SK-N-SH (cell line): Measurements from ENCODE around the gene GNG11. TPM values are rescaled to one million over a fixed set of nuclear protein-coding genes. Genes with fewer than 3 reads are reported as not detected.

Experiments
- CTCF ChIA-PET: fragments of 300-600, 350-600 bp; formaldehyde crosslinking; extraction: SDS; loops from one replicate; lab custom pipeline; 2021; lab: Yijun Ruan, JAX
- POLR2A ChIA-PET: fragments of 350-600 bp; sonication (Branson Sonifier 250); formaldehyde crosslinking; extraction: SDS; loops from one replicate; lab custom pipeline; 2020; ENCODE audit warnings: antibody characterized with exemption, inconsistent platforms; lab: Yijun Ruan, JAX
- DNase-seq: peaks from one replicate; pipeline ENCODE4 v3.0.0; 2012
- H2AFZ ChIP-seq: fragments of 200-600 bp; sonication (generic); 2 replicates; pipeline ENCODE4 v1.8.1; 2016; ENCODE audit warnings: antibody characterized with exemption, mild to moderate bottlenecking, low read depth
- H3F3A ChIP-seq: fragments of 200-600 bp; sonication (generic); replicated peaks from 2 replicates; pipeline ENCODE3; 2016; ENCODE audit warnings: antibody characterized with exemption, mild to moderate bottlenecking; ENCODE audit not compliant: insufficient read depth
- H3K27ac ChIP-seq, 2 experiments: fragments of 200-500 bp in 1 of 2; fragments of 200-600 bp in 1 of 2; sonication (Bioruptor generic) in 1 of 2; sonication (generic), shearing (Covaris generic) in 1 of 2; 2 replicates each; pipeline versions ENCODE4 v1.5.1 to v1.6.1; 2014 to 2016; ENCODE audit warnings: low read depth in 2 of 2, inconsistent platforms in 1 of 2, low read length in 1 of 2, mild to moderate bottlenecking in 1 of 2, mixed read lengths in 1 of 2
- H3K27me3 ChIP-seq: fragments of 200-600 bp; sonication (generic), shearing (Covaris generic); 2 replicates; pipeline ENCODE4 v1.6.1; 2016; ENCODE audit warnings: mixed run types; ENCODE audit not compliant: insufficient read depth
- H3K36me3 ChIP-seq, 2 experiments: fragments of 200-500 bp in 1 of 2; fragments of 200-600 bp in 1 of 2; sonication (Bioruptor generic) in 1 of 2; sonication (generic) in 1 of 2; replicated peaks in 1 of 2; 2 replicates each; pipeline versions ENCODE3 to v1.5.1; 2014 to 2016; ENCODE audit warnings: low read length in 1 of 2, mild to moderate bottlenecking in 1 of 2; ENCODE audit not compliant: insufficient read depth in 2 of 2, control insufficient read depth in 1 of 2
- H3K4me1 ChIP-seq, 2 experiments: fragments of 200-500 bp in 1 of 2; fragments of 200-600 bp in 1 of 2; sonication (Bioruptor generic) in 1 of 2; sonication (generic), shearing (Covaris generic) in 1 of 2; 2 replicates each; pipeline versions ENCODE4 v1.5.1 to v1.6.1; 2014 to 2016; ENCODE audit warnings: low read depth in 1 of 2, low read length in 1 of 2, mixed run types in 1 of 2; ENCODE audit not compliant: insufficient read depth in 2 of 2, control insufficient read depth in 1 of 2
- H3K4me2 ChIP-seq: fragments of 200-600 bp; sonication (generic), shearing (Covaris generic); 2 replicates; pipeline ENCODE4 v1.6.1; 2017; ENCODE audit warnings: mixed run types
- H3K4me3 ChIP-seq, 2 experiments: fragments of 200-500 bp in 1 of 2; fragments of 200-600 bp in 1 of 2; sonication (Bioruptor generic) in 1 of 2; sonication (generic), shearing (Covaris generic) in 1 of 2; 2 replicates each; pipeline versions ENCODE4 v1.5.1 to v1.8.1; 2014 to 2016; ENCODE audit warnings: low read depth in 2 of 2, inconsistent platforms in 1 of 2, low read length in 1 of 2, mild to moderate bottlenecking in 1 of 2, mixed read lengths in 1 of 2, moderate library complexity in 1 of 2
- H3K79me2 ChIP-seq: fragments of 200-600 bp; sonication (generic); 2 replicates; pipeline ENCODE4 v1.8.1; 2017; ENCODE audit warnings: mild to moderate bottlenecking; ENCODE audit not compliant: insufficient read depth
- H3K9ac ChIP-seq: fragments of 200-600 bp; sonication (generic); 2 replicates; pipeline ENCODE4 v1.6.1; 2017; ENCODE audit warnings: mixed run types
- H3K9me2 ChIP-seq: fragments of 200-600 bp; sonication (generic); 2 replicates; pipeline ENCODE4 v1.6.1; 2017; ENCODE audit warnings: mixed run types
- H3K9me3 ChIP-seq: fragments of 200-600 bp; sonication (generic); 2 replicates; pipeline ENCODE4 v1.6.1; 2017; ENCODE audit warnings: mixed run types, mild to moderate bottlenecking, moderate library complexity
- H4K20me1 ChIP-seq: fragments of 200-600 bp; sonication (generic); 2 replicates; pipeline ENCODE4 v1.6.1; 2017; ENCODE audit warnings: mild to moderate bottlenecking, mixed run types; ENCODE audit not compliant: insufficient read depth
- ELF1 ChIP-seq: IDR thresholded peaks from 2 replicates; pipeline ENCODE4 v1.4.0; 2012
- FOSL2 ChIP-seq: IDR thresholded peaks from 2 replicates; pipeline ENCODE4 v1.4.0; 2012; ENCODE audit warnings: low read depth, mild to moderate bottlenecking, moderate library complexity, borderline replicate concordance
- FOXJ3 ChIP-seq: sonication (generic); formaldehyde crosslinking; IDR thresholded peaks from 2 replicates; pipeline ENCODE4 v1.5.1; 2020; ENCODE audit warnings: mild to moderate bottlenecking, missing genetic modification reagents
- GABPA ChIP-seq: IDR thresholded peaks from 2 replicates; pipeline ENCODE4 v1.4.0; 2012; ENCODE audit warnings: low read depth, mild to moderate bottlenecking
- IRF3 ChIP-seq: fragments of 150-350 bp; IDR thresholded peaks from 2 replicates; pipeline ENCODE4 v1.6.1; 2016; ENCODE audit warnings: mild to moderate bottlenecking, low read depth, low read length
- JUND ChIP-seq: IDR thresholded peaks from 2 replicates; pipeline ENCODE4 v1.4.0; 2012
- MAX ChIP-seq: IDR thresholded peaks from 2 replicates; pipeline ENCODE4 v1.4.0; 2012; ENCODE audit warnings: low read depth
- POLR2AphosphoS5 ChIP-seq: IDR thresholded peaks from 2 replicates; pipeline ENCODE4 v1.6.1; 2012; ENCODE audit warnings: low read depth, low read length
- REST ChIP-seq: IDR thresholded peaks from 2 replicates; pipeline ENCODE4 v1.6.1; 2012; ENCODE audit warnings: mild to moderate bottlenecking, low read depth, low read length, moderate library complexity
- RXRA ChIP-seq: IDR thresholded peaks from 2 replicates; pipeline ENCODE4 v1.4.0; 2012; ENCODE audit warnings: low read depth, mild to moderate bottlenecking, borderline replicate concordance
- SIN3A ChIP-seq: IDR thresholded peaks from 2 replicates; pipeline ENCODE4 v1.6.1; 2012; ENCODE audit warnings: low read depth, mild to moderate bottlenecking, low read length, moderate library complexity, borderline replicate concordance
- USF2 ChIP-seq: fragments of 150-350 bp; IDR thresholded peaks from 2 replicates; pipeline ENCODE4 v1.6.1; 2017; ENCODE audit warnings: antibody characterized with exemption, low read length, low read depth, borderline replicate concordance
- YY1 ChIP-seq: IDR thresholded peaks from 2 replicates; pipeline ENCODE4 v1.4.0; 2012; ENCODE audit warnings: low read depth, mild to moderate bottlenecking
- ZBTB33 ChIP-seq: IDR thresholded peaks from 2 replicates; pipeline ENCODE4 v1.4.0; 2012; ENCODE audit warnings: low read depth, borderline replicate concordance
- WGBS: methylation state at CpG from one replicate; pipeline ENCODE4 v1.1.6; 2017; ENCODE audit warnings: low lambda C conversion rate; 5-methylcytosine and 5-hydroxymethylcytosine counted together
- polyA plus RNA-seq, 3 experiments: library from polyadenylated mRNA; depleted of rRNA; stranded (reverse); fragments of >200 nt; gene quantifications; 2 replicates each; pipeline ENCODE4 v1.2.3, GENCODE V29; 2012
- TF ChIP-seq, protein P1 (sequence below): IDR thresholded peaks from 2 replicates; pipeline ENCODE4; 2012

The GNG11 gene
- polyA plus RNA-seq, 1 of the 3 experiments (the other 2 are of a cell fraction) = 11.5 TPM

DNA sequence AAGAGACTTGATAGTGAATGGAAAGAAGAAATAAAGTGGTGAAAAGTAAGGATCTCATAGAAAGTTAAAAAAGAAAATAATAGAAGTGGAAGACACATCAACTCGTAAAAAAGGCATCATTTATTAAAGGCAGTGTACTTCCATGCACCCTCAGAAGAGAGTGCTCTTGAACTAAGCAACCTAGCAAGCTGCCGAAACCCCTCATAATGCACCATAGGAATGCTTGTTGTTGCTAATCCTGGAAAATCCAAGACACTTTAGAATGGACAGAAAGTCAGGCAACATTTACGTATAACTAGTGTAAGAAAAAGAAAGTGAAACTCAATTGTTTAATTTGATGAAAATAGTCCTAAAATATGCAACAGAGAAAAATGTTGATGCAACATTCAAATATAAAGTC is 43.8 kb upstream of the GNG11 start:
- TF ChIP-seq YY1 (no peak), ELF1 (no peak), FOSL2 (no peak), MAX (no peak), GABPA (no peak), JUND (no peak), POLR2AphosphoS5 (no peak), REST (no peak), RXRA (no peak), USF2 (no peak)
- TF ChIP-seq, protein P1, sequence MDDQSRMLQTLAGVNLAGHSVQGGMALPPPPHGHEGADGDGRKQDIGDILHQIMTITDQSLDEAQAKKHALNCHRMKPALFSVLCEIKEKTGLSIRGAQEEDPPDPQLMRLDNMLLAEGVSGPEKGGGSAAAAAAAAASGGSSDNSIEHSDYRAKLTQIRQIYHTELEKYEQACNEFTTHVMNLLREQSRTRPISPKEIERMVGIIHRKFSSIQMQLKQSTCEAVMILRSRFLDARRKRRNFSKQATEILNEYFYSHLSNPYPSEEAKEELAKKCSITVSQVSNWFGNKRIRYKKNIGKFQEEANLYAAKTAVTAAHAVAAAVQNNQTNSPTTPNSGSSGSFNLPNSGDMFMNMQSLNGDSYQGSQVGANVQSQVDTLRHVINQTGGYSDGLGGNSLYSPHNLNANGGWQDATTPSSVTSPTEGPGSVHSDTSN = no peak
- H3K9ac ChIP-seq = no peak overlapping the region
- no peaks in the 10 kb centered on the region for H3K27me3 ChIP-seq
- no peaks in the 10 kb centered on the region; the same call in 1 of the 2 replicates for H3K9me3 ChIP-seq
- no peak overlapping the region for H3K27ac ChIP-seq
- H3K4me1 ChIP-seq = no peaks in the 10 kb centered on the region; a peak in 1 of 4 replicates
- no peaks in the 10 kb centered on the region for H3K9me2 ChIP-seq
- no peak overlapping the region for H3K4me2 ChIP-seq
- no peak for DNase-seq
- H3K4me3 ChIP-seq = no peak overlapping the region
- H3F3A ChIP-seq = no peaks in the 10 kb centered on the region
- H3K79me2 ChIP-seq = no peaks in the 10 kb centered on the region
- WGBS = 92% methylated on average over 3 of the region's 3 CpGs
- ChIA-PET CTCF (no interaction called here), POLR2A (no interaction called here)
- no peak overlapping the region for H2AFZ ChIP-seq
- H4K20me1 ChIP-seq = no peaks in the 10 kb centered on the region
- peaks cover 0 to 5% of the 10 kb centered on the region in 2 experiments for H3K36me3 ChIP-seq

DNA sequence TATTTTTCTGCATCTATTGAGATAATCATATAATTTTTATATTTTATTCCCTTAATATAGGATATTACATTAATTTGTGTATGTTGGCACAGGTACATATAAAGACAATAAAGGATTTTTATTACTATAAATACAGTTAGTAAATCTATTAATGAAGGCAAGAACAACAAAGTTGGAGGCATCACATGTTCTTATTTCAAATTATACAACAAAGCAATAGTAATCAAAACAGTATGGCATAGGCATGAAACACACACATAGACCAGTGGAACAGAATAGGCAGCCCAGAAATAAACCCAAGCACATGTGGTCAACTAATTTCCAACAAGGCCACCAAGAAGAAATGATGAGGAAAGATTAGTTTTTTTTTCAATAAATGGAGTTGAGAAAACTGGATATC is 42.2 kb upstream of the GNG11 start:
- ChIA-PET CTCF (interaction anchor here (1.0 kb wide), 1 partner anchor 11 kb away, joined by 3 read pairs; the partner anchor contains the start of gene TFPI2), POLR2A (no interaction called here)
- H3K27me3 ChIP-seq = no peaks in the 10 kb centered on the region
- H3K9me3 ChIP-seq = no peaks in the 10 kb centered on the region; the same call in 1 of the 2 replicates
- H3F3A ChIP-seq = no peaks in the 10 kb centered on the region
- no peak overlapping the region for H3K4me2 ChIP-seq
- no peaks in the 10 kb centered on the region for H4K20me1 ChIP-seq
- no peak for DNase-seq
- no peaks in the 10 kb centered on the region for H3K9me2 ChIP-seq
- no peak overlapping the region for H3K4me3 ChIP-seq
- no peaks in the 10 kb centered on the region; a peak in 1 of 4 replicates for H3K4me1 ChIP-seq
- no peak overlapping the region for H3K27ac ChIP-seq
- H3K9ac ChIP-seq = no peak overlapping the region
- peaks cover 0 to 5% of the 10 kb centered on the region in 2 experiments for H3K36me3 ChIP-seq
- no peak overlapping the region for H2AFZ ChIP-seq
- H3K79me2 ChIP-seq = no peaks in the 10 kb centered on the region
- TF ChIP-seq FOXJ3 (CRISPR knock-in tag) = no peak
- TF ChIP-seq SIN3A = no peak
- no peak for TF ChIP-seq IRF3
- no peak for TF ChIP-seq GABPA
- TF ChIP-seq REST = no peak
- TF ChIP-seq ZBTB33 = no peak
